OCI-LY7 (cell line): ENCODE results near the gene CEBPB.

Source experiments
- CTCF ChIP-seq: fragments of 200-600 bp; sonication (generic); conservative IDR thresholded peaks from 2 replicates; pipeline ENCODE4 v1.5.1; 2014; ENCODE audit warnings: mild to moderate bottlenecking, antibody characterized with exemption, low read length, moderate library complexity, mixed read lengths
- EZH2phosphoT487 ChIP-seq: fragments of 200-600 bp; sonication (generic); IDR thresholded peaks from 2 replicates; pipeline ENCODE4 v1.6.1; 2018; ENCODE audit warnings: low read depth, borderline replicate concordance, mild to moderate bottlenecking, mixed run types, antibody characterized with exemption, low read length, moderate library complexity, mixed read lengths

GRCh38 chr20:50145566-50145965, 45.1 kb upstream of the CEBPB start:
- TF ChIP-seq CTCF, result no peak
- TF ChIP-seq EZH2phosphoT487, result no peak
